Endothelial cell of umbilical vein (primary cell): Measurements from ENCODE around the gene TMTC1. TPM values are rescaled to one million over a fixed set of nuclear protein-coding genes. Genes with fewer than 3 reads are reported as not detected.
"Not testable (repeated sequence)": the region's sequence is repeated elsewhere in the genome, so short reads cannot be mapped to it uniquely, and the experiment has no call there.

Experiments used
- BruUV-seq: library from RNA; stranded (reverse); fragments of 400-500 nt; replicated peaks from 2 replicates; lab custom pipeline; 2021; lab: Mats Ljungman, UMichigan
- CTCF ChIA-PET: fragments of 300-600, 350-600 bp; sonication (Branson Sonifier 250); formaldehyde crosslinking; loops from one replicate; lab custom pipeline; 2021; ENCODE audit warnings: antibody characterized with exemption, inconsistent platforms; lab: Charles Lee
- POLR2A ChIA-PET: fragments of 300-600, 350-600 bp; sonication (Branson Sonifier 250); formaldehyde crosslinking; loops from one replicate; lab custom pipeline; 2021; ENCODE audit warnings: antibody characterized with exemption, inconsistent platforms; lab: Charles Lee
- DNase-seq: peaks from one replicate; pipeline ENCODE4 v3.0.0-alpha.2; 2011; ENCODE audit warnings: low read depth, low spot score
- FAIRE-seq: peaks from 2 replicates; lab custom pipeline; 2011; peaks lifted over from hg19 to GRCh38; lab: Jason Lieb, UNC
- H2AFZ ChIP-seq: 2 replicates; pipeline ENCODE4 v1.6.0; 2012; ENCODE audit warnings: low read depth, low read length, control low read depth, inconsistent platforms
- H3K27ac ChIP-seq: 2 replicates; pipeline ENCODE4 v1.5.1; 2011; ENCODE audit warnings: low read depth, mild to moderate bottlenecking, control low read depth, low read length, moderate library complexity; ENCODE audit not compliant: insufficient read depth
- H3K27me3 ChIP-seq, 2 experiments: 2 replicates each; pipeline versions ENCODE4 v1.6.0 to v1.6.1; 2011; ENCODE audit warnings: low read length in 2 of 2, mixed read lengths in 1 of 2; ENCODE audit not compliant: control insufficient read depth in 2 of 2, insufficient read depth in 2 of 2
- H3K36me3 ChIP-seq, 2 experiments: 2 replicates in 1 of 2; 3 replicates in 1 of 2; pipeline ENCODE4 v1.5.1; 2011; ENCODE audit warnings: low read length in 2 of 2, mild to moderate bottlenecking in 1 of 2, moderate library complexity in 1 of 2; ENCODE audit not compliant: control insufficient read depth in 2 of 2, insufficient read depth in 2 of 2; ENCODE audit errors: extremely low read depth in 1 of 2
- H3K4me1 ChIP-seq: 3 replicates; pipeline ENCODE4 v1.5.1; 2011; ENCODE audit warnings: mild to moderate bottlenecking, low read length; ENCODE audit not compliant: control insufficient read depth, insufficient read depth; ENCODE audit errors: extremely low read depth
- H3K4me2 ChIP-seq: 2 replicates; pipeline ENCODE4 v1.6.1; 2011; ENCODE audit warnings: low read length, control low read depth, mixed read lengths; ENCODE audit not compliant: insufficient read depth
- H3K4me3 ChIP-seq, 3 experiments: fragments of 200-600 bp in 1 of 3; sonication (generic), shearing (Covaris generic) in 1 of 3; replicated peaks in 1 of 3; 2 replicates each; pipeline ENCODE4 v1.5.1; 2011 to 2016; ENCODE audit warnings: control low read depth in 3 of 3, low read length in 3 of 3, mild to moderate bottlenecking in 2 of 3, inconsistent platforms in 1 of 3, low read depth in 1 of 3, moderate library complexity in 1 of 3; ENCODE audit not compliant: insufficient read depth in 1 of 3
- H3K79me2 ChIP-seq: 2 replicates; pipeline ENCODE4 v1.6.0; 2012; ENCODE audit warnings: low read length, inconsistent platforms; ENCODE audit not compliant: control insufficient read depth, insufficient read depth
- H3K9ac ChIP-seq: replicated peaks from 2 replicates; pipeline ENCODE3; 2011; ENCODE audit warnings: low read length, control low read depth; ENCODE audit not compliant: insufficient read depth; ENCODE audit errors: extremely low read depth
- H3K9me1 ChIP-seq: replicated peaks from 3 replicates; pipeline ENCODE4 v1.6.0; 2011; ENCODE audit warnings: mild to moderate bottlenecking, low read length; ENCODE audit not compliant: control insufficient read depth, insufficient read depth; ENCODE audit errors: extremely low read depth
- H3K9me3 ChIP-seq: replicated peaks from 2 replicates; pipeline ENCODE4 v1.5.1; 2012; ENCODE audit warnings: low read length, inconsistent platforms; ENCODE audit not compliant: control insufficient read depth, insufficient read depth
- H4K20me1 ChIP-seq: replicated peaks from 2 replicates; pipeline ENCODE3; 2011; ENCODE audit warnings: mild to moderate bottlenecking, low read length; ENCODE audit not compliant: control insufficient read depth, insufficient read depth; ENCODE audit errors: extremely low read depth
- CTCF ChIP-seq, 2 donors: IDR thresholded peaks; 1 replicate in 1 of 2; 2 replicates in 1 of 2; pipeline ENCODE4 v1.5.1; 2011; ENCODE audit warnings: low read length in 2 of 2, mild to moderate bottlenecking in 2 of 2, moderate library complexity in 2 of 2, control low read depth in 1 of 2, inconsistent platforms in 1 of 2, low read depth in 1 of 2; ENCODE audit not compliant: insufficient read depth in 1 of 2; ENCODE audit errors: extremely low read depth in 1 of 2
- EZH2 ChIP-seq: IDR thresholded peaks from 2 replicates; pipeline ENCODE4 v1.6.1; 2012; ENCODE audit warnings: borderline replicate concordance, low read depth, mild to moderate bottlenecking, moderate library complexity, low read length, inconsistent platforms; ENCODE audit not compliant: severe bottlenecking
- FOS ChIP-seq: IDR thresholded peaks from 2 replicates; pipeline ENCODE4 v1.6.1; 2011; ENCODE audit warnings: mild to moderate bottlenecking, low read length, moderate library complexity, borderline replicate concordance; ENCODE audit not compliant: insufficient read depth
- GATA2 ChIP-seq: IDR thresholded peaks from 2 replicates; pipeline ENCODE4 v1.7.0; 2011; ENCODE audit warnings: low read depth, mild to moderate bottlenecking, moderate library complexity, mixed read lengths, low read length; ENCODE audit not compliant: insufficient read length, insufficient read depth
- JUN ChIP-seq: IDR thresholded peaks from 2 replicates; pipeline ENCODE4 v1.6.1; 2011; ENCODE audit warnings: borderline replicate concordance, low read depth; ENCODE audit not compliant: insufficient read length, insufficient read depth
- MAX ChIP-seq: IDR thresholded peaks from 2 replicates; pipeline ENCODE4 v1.6.1; 2011; ENCODE audit not compliant: insufficient read depth, insufficient read length
- MYC ChIP-seq: IDR thresholded peaks from one replicate; pipeline ENCODE4 v1.6.1; 2011; ENCODE audit warnings: mild to moderate bottlenecking, low read depth, low read length
- POLR2A ChIP-seq: IDR thresholded peaks from 2 replicates; pipeline ENCODE4 v1.6.1; 2012; ENCODE audit warnings: low read depth, mild to moderate bottlenecking, control low read depth, low read length
- POLR2AphosphoS5 ChIP-seq: IDR thresholded peaks from 2 replicates; pipeline ENCODE4 v1.6.1; 2012; ENCODE audit warnings: low read depth, mild to moderate bottlenecking, control low read depth, low read length, moderate library complexity; ENCODE audit not compliant: insufficient read depth
- dilution Hi-C: fragments of 300-500 bp; cut with MboI; formaldehyde crosslinking; loops from one replicate; pipeline ENCODE4 v1.15.0; 2019; ENCODE audit warnings: low sequenced_read_pairs; ENCODE audit not compliant: extremely low pct_ligation_motif_present
- intact Hi-C: fragments of 100-400 bp; cut with micrococcal nuclease; formaldehyde crosslinking; loops from one replicate; pipeline ENCODE4 v1.10.0; 2022
- polyA plus RNA-seq, 4 experiments: library from polyadenylated mRNA; depleted of rRNA in 3 of 4; stranded (reverse) in 3 of 4; unstranded in 1 of 4; fragments of >200 nt; gene quantifications; 2 replicates each; pipeline versions ENCODE4 v1.2.1 to v1.2.3, GENCODE V29; 2011 to 2012; ENCODE audit warnings: missing spikeins in 1 of 4
- total RNA-seq: library from RNA; stranded (reverse); gene quantifications from 2 replicates; pipeline ENCODE4 v1.2.3, GENCODE V29; 2021

The TMTC1 gene
- total and polyA plus RNA-seq, 2 donors (not counting 3 experiments of a cell fraction or from before 2014, with no cell fraction given): 5.4 to 5.9 TPM

GRCh38 chr12:29634057-29634456 is 149.7 kb downstream of the TMTC1 start:
- Histone ChIP-seq H3K4me3 (no peak overlapping the region), H3K79me2 (no peaks in the 10 kb centered on the region), H3K36me3 (no peaks in the 10 kb centered on the region), H2AFZ (no peak overlapping the region), H3K4me1 (no peaks in the 10 kb centered on the region), H3K9me3 (no peaks in the 10 kb centered on the region), H3K4me2 (no peak overlapping the region), H3K27me3 (no peaks in the 10 kb centered on the region), H4K20me1 (no peaks in the 10 kb centered on the region), H3K9ac (no peak overlapping the region), H3K27ac (no peak overlapping the region), H3K9me1 (no peaks in the 10 kb centered on the region)
- dilution Hi-C loops: no loop called here
- ChIA-PET CTCF (no interaction called here), POLR2A (no interaction called here)
- FAIRE-seq (no peak), DNase-seq (no peak)
- no TSS peak for BruUV-seq
- intact Hi-C loops: no loop called here
- TF ChIP-seq CTCF (IDR thresholded peaks at IDR 0.05; ENCODE audit: extremely low read depth in 1 of 2, insufficient read depth in 1 of 2, low read depth in 1 of 2, low read length in 2 of 2) (no peak), GATA2 (no peak), FOS (no peak), POLR2A (no peak), EZH2 (no peak), MAX (no peak), POLR2AphosphoS5 (no peak), MYC (no peak), JUN (no peak)

GRCh38 chr12:29630164-29630563 is 153.6 kb downstream of the TMTC1 start:
- H3K27ac ChIP-seq, CTCF ChIA-PET, dilution Hi-C loops, H3K79me2 ChIP-seq, H3K36me3 ChIP-seq, H3K9me1 ChIP-seq, BruUV-seq, POLR2A ChIA-PET, H2AFZ ChIP-seq, FAIRE-seq, H3K27me3 ChIP-seq, intact Hi-C loops, H3K4me1 ChIP-seq, H4K20me1 ChIP-seq, H3K4me2 ChIP-seq, H3K4me3 ChIP-seq, H3K9ac ChIP-seq, DNase-seq, H3K9me3 ChIP-seq: not testable (repeated sequence)
